ENCODE results near the gene PIGU. TPM values are rescaled to one million over a fixed set of nuclear protein-coding genes. Genes with fewer than 3 reads are reported as not detected.
A peak's percentile ranks its signal among the peaks of the same experiment; 100 is the strongest.

Gene PIGU
- total RNA-seq, 1 donor from 2014 or later: 12.3 TPM

- intact Hi-C loops (cut with DNase I): loop anchor here (10.0 kb wide), 2 partner anchors 175 to 215 kb away; partner anchors contain the start of gene TP53INP2
- Histone ChIP-seq H3K36me3 (peaks cover 0 to 63% of the 10 kb centered on the region in 2 donors), H3K27me3 (no peaks in the 10 kb centered on the region), H3K9me3 (no peaks in the 10 kb centered on the region), H3K27ac (no peak overlapping the region), H3K4me1 (peaks cover 41% of the 10 kb centered on the region), H3K4me3 (no peak overlapping the region)
- DNase-seq (ENCODE audit: extremely low spot score in 2 of 2): no peak
- no peak for TF ChIP-seq POLR2AphosphoS5 (IDR thresholded peaks at IDR 0.05; ENCODE audit: insufficient read depth in 1 of 2, low read depth in 1 of 2)
- no peak for TF ChIP-seq CTCF (IDR thresholded peaks at IDR 0.05)
- no peak for TF ChIP-seq POLR2A (IDR thresholded peaks at IDR 0.05)
Observed at GRCh38 chr20:34529742-34530141, 147.2 kb downstream of the PIGU start.

GRCh38 chr20:34528921-34529297 is 148.0 kb downstream of the PIGU start:
- no peak for TF ChIP-seq POLR2AphosphoS5 (IDR thresholded peaks at IDR 0.05; ENCODE audit: insufficient read depth in 1 of 2, low read depth in 1 of 2)
- TF ChIP-seq POLR2A (IDR thresholded peaks at IDR 0.05): no peak
- TF ChIP-seq CTCF (IDR thresholded peaks at IDR 0.05): no peak
- no peaks in the 10 kb centered on the region for H3K27me3 ChIP-seq
- no peak overlapping the region for H3K4me3 ChIP-seq
- peaks cover 48% of the 10 kb centered on the region for H3K4me1 ChIP-seq
- peaks cover 0 to 56% of the 10 kb centered on the region in 2 donors for H3K36me3 ChIP-seq
- intact Hi-C loops (cut with DNase I): loop anchor here (10.0 kb wide), 1 partner anchor 214 kb away; no protein-coding TSS in a partner anchor
- peak overlapping the region; percentile 21 for H3K27ac ChIP-seq
- DNase-seq (ENCODE audit: extremely low spot score in 2 of 2): no peak
- no peaks in the 10 kb centered on the region for H3K9me3 ChIP-seq

GRCh38 chr20:34527016-34527415 is 149.9 kb downstream of the PIGU start:
- H3K27me3 ChIP-seq: no peaks in the 10 kb centered on the region
- H3K36me3 ChIP-seq: peaks cover 0 to 43% of the 10 kb centered on the region in 2 donors
- intact Hi-C loops (cut with DNase I): loop anchor here (10.0 kb wide), 1 partner anchor 212 kb away; no protein-coding TSS in a partner anchor
- H3K27ac ChIP-seq: peak overlapping the region; percentile 78
- no peaks in the 10 kb centered on the region for H3K9me3 ChIP-seq
- H3K4me3 ChIP-seq: no peak overlapping the region
- peaks cover 67% of the 10 kb centered on the region for H3K4me1 ChIP-seq
- TF ChIP-seq POLR2A (IDR thresholded peaks at IDR 0.05): no peak
- TF ChIP-seq POLR2AphosphoS5 (IDR thresholded peaks at IDR 0.05; ENCODE audit: insufficient read depth in 1 of 2, low read depth in 1 of 2): no peak
- no peak for TF ChIP-seq CTCF (IDR thresholded peaks at IDR 0.05)
- no peak for DNase-seq (ENCODE audit: extremely low spot score in 2 of 2)

- H3K36me3 ChIP-seq: peaks cover 0 to 38% of the 10 kb centered on the region in 2 donors
- TF ChIP-seq POLR2A (IDR thresholded peaks at IDR 0.05) (no peak), CTCF (IDR thresholded peaks at IDR 0.05) (no peak), POLR2AphosphoS5 (IDR thresholded peaks at IDR 0.05; ENCODE audit: insufficient read depth in 1 of 2, low read depth in 1 of 2) (no peak)
- no peaks in the 10 kb centered on the region for H3K9me3 ChIP-seq
- intact Hi-C loops (cut with DNase I): loop anchor here (10.0 kb wide), 1 partner anchor 212 kb away; no protein-coding TSS in a partner anchor
- no peak for DNase-seq (ENCODE audit: extremely low spot score in 2 of 2)
- no peaks in the 10 kb centered on the region for H3K27me3 ChIP-seq
- peaks cover 73% of the 10 kb centered on the region for H3K4me1 ChIP-seq
- H3K27ac ChIP-seq: peak overlapping the region; percentile 78
- H3K4me3 ChIP-seq: no peak overlapping the region
Observed at GRCh38 chr20:34526466-34526865, 150.4 kb downstream of the PIGU start.

- Histone ChIP-seq H3K27ac (peak overlapping the region; percentile 78), H3K36me3 (peaks cover 0 to 35% of the 10 kb centered on the region in 2 donors), H3K4me3 (no peak overlapping the region), H3K4me1 (peaks cover 79% of the 10 kb centered on the region), H3K9me3 (no peaks in the 10 kb centered on the region), H3K27me3 (no peaks in the 10 kb centered on the region)
- peak; percentile 82 to 90 for TF ChIP-seq POLR2AphosphoS5 (IDR thresholded peaks at IDR 0.05; ENCODE audit: insufficient read depth in 1 of 2, low read depth in 1 of 2)
- TF ChIP-seq CTCF (IDR thresholded peaks at IDR 0.05): no peak
- peak in 1 of 2 donors; percentile 93 for DNase-seq (ENCODE audit: extremely low spot score in 2 of 2)
- intact Hi-C loops (cut with DNase I): loop anchor here (10.0 kb wide), 1 partner anchor 211 kb away; no protein-coding TSS in a partner anchor
Observed at GRCh38 chr20:34525709-34526416, 151.0 kb downstream of the PIGU start.
